LNCaP clone FGC (cell line): ENCODE measurements around the gene ZSWIM1.

Experiments
- DNase-seq: peaks from one replicate; pipeline ENCODE4 v3.0.0-alpha.2; 2011; ENCODE audit warnings: low read depth
- H3K4me3 ChIP-seq: 2 replicates; pipeline ENCODE4 v1.5.1; 2011; ENCODE audit warnings: mild to moderate bottlenecking, low read depth, low read length, control low read depth
- CTCF ChIP-seq: IDR thresholded peaks from 2 replicates; pipeline ENCODE4 v1.5.1; 2012; ENCODE audit warnings: mild to moderate bottlenecking; ENCODE audit not compliant: control insufficient read depth, insufficient read depth; ENCODE audit errors: extremely low read depth

The ZSWIM1 gene

GRCh38 chr20:45888681-45889080 lies 7.7 kb downstream of the ZSWIM1 start:
- TF ChIP-seq CTCF: no peak
- no peak overlapping the region for H3K4me3 ChIP-seq
- DNase-seq: no peak

- DNase-seq: no peak
- TF ChIP-seq CTCF: no peak
- peak overlapping the region; percentile 96 for H3K4me3 ChIP-seq
These were observed 9.3 kb downstream of the ZSWIM1 start for GRCh38 chr20:45890077-45890984.

- no peak for TF ChIP-seq CTCF
- peak within 1 kb of the TSS; percentile 96 for H3K4me3 ChIP-seq
- DNase-seq: peak; percentile 73
These were observed 10.3 kb downstream of the ZSWIM1 start, which contains the start of the genes CTSA and NEURL2 for GRCh38 chr20:45890985-45891983. TSS of gene CTSA (plus strand) at chr20:45891335. CDS start at chr20:45891569, 234 bp downstream. TSS of gene NEURL2 (minus strand) at chr20:45891208. CDS start at chr20:45890991, 217 bp downstream.

GRCh38 chr20:45892049-45892825 lies 11.2 kb downstream of the ZSWIM1 start:
- peak overlapping the region; percentile 96 for H3K4me3 ChIP-seq
- DNase-seq: no peak
- peak; percentile 34 for TF ChIP-seq CTCF

- DNase-seq: no peak
- TF ChIP-seq CTCF: no peak
- H3K4me3 ChIP-seq: no peak overlapping the region
These were observed 11.9 kb downstream of the ZSWIM1 start for GRCh38 chr20:45892828-45893500.
